ENCODE results near the gene LRBA. TPM values are rescaled to one million over a fixed set of nuclear protein-coding genes. Genes with fewer than 3 reads are reported as not detected.

The LRBA gene
- polyA plus RNA-seq, 1 experiment, result 23.4 TPM

- no peak for DNase-seq (ENCODE audit: low read depth, low spot score)
- ChIA-PET POLR2A (no interaction called here), CTCF (interaction anchor here (0.6 kb wide), 1 partner anchor 738 kb away, joined by 5 read pairs; no protein-coding TSS in a partner anchor)
- no peak overlapping the region for H3K4me3 ChIP-seq (ENCODE audit: low read depth, low read length)
- TF ChIP-seq, protein P1, sequence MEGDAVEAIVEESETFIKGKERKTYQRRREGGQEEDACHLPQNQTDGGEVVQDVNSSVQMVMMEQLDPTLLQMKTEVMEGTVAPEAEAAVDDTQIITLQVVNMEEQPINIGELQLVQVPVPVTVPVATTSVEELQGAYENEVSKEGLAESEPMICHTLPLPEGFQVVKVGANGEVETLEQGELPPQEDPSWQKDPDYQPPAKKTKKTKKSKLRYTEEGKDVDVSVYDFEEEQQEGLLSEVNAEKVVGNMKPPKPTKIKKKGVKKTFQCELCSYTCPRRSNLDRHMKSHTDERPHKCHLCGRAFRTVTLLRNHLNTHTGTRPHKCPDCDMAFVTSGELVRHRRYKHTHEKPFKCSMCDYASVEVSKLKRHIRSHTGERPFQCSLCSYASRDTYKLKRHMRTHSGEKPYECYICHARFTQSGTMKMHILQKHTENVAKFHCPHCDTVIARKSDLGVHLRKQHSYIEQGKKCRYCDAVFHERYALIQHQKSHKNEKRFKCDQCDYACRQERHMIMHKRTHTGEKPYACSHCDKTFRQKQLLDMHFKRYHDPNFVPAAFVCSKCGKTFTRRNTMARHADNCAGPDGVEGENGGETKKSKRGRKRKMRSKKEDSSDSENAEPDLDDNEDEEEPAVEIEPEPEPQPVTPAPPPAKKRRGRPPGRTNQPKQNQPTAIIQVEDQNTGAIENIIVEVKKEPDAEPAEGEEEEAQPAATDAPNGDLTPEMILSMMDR (IDR thresholded peaks at IDR 0.05; ENCODE audit: low read depth, low read length), result no peak
- H3K27ac ChIP-seq (ENCODE audit: low read depth, low read length), result no peak overlapping the region
- no peaks in the 10 kb centered on the region; the same call in 1 of the 2 replicates for H3K9me3 ChIP-seq (ENCODE audit: control insufficient read depth, insufficient read depth, low read length)
- no peaks in the 10 kb centered on the region for H3K27me3 ChIP-seq (ENCODE audit: control insufficient read depth, insufficient read depth, low read length)
Measured at GRCh38 chr4:150875367-150875766, 139.7 kb downstream of the LRBA start.

GRCh38 chr4:150874338-150875226 lies 140.5 kb downstream of the LRBA start:
- ChIA-PET POLR2A (no interaction called here), CTCF (interaction anchor here (0.6 kb wide), 1 partner anchor 738 kb away, joined by 5 read pairs; no protein-coding TSS in a partner anchor)
- no peak overlapping the region for H3K27ac ChIP-seq (ENCODE audit: low read depth, low read length)
- H3K27me3 ChIP-seq (ENCODE audit: control insufficient read depth, insufficient read depth, low read length), result no peaks in the 10 kb centered on the region
- H3K9me3 ChIP-seq (ENCODE audit: control insufficient read depth, insufficient read depth, low read length), result no peaks in the 10 kb centered on the region; the same call in 1 of the 2 replicates
- H3K4me3 ChIP-seq (ENCODE audit: low read depth, low read length), result no peak overlapping the region
- no peak for DNase-seq (ENCODE audit: low read depth, low spot score)
- TF ChIP-seq, protein P1 (IDR thresholded peaks at IDR 0.05; ENCODE audit: low read depth, low read length), result no peak

- TF ChIP-seq, protein P1 (IDR thresholded peaks at IDR 0.05; ENCODE audit: low read depth, low read length), result peak; percentile 65
- H3K9me3 ChIP-seq (ENCODE audit: control insufficient read depth, insufficient read depth, low read length), result no peaks in the 10 kb centered on the region
- peak; percentile 50 for DNase-seq (ENCODE audit: low read depth, low spot score)
- ChIA-PET POLR2A (interaction anchor here (0.6 kb wide), 1 partner anchor 18 kb away, joined by 4 read pairs; no protein-coding TSS in a partner anchor), CTCF (interaction anchor here (0.6 to 8.1 kb wide), 115 partner anchors 9 to 1527 kb away, joined by 3 to 196 read pairs (median 4); partner anchors contain the start of gene MAB21L2)
- H3K27me3 ChIP-seq (ENCODE audit: control insufficient read depth, insufficient read depth, low read length), result no peaks in the 10 kb centered on the region
- no peak overlapping the region for H3K27ac ChIP-seq (ENCODE audit: low read depth, low read length)
- no peak overlapping the region for H3K4me3 ChIP-seq (ENCODE audit: low read depth, low read length)
Measured at GRCh38 chr4:150867148-150867547, 147.9 kb downstream of the LRBA start.

GRCh38 chr4:150863456-150863855 lies 151.6 kb downstream of the LRBA start:
- ChIA-PET POLR2A (no interaction called here), CTCF (interaction anchor here (8.1 kb wide), 1 partner anchor 565 kb away, joined by 196 read pairs; no protein-coding TSS in a partner anchor)
- no peak overlapping the region for H3K4me3 ChIP-seq (ENCODE audit: low read depth, low read length)
- no peak overlapping the region for H3K27ac ChIP-seq (ENCODE audit: low read depth, low read length)
- TF ChIP-seq, protein P1 (IDR thresholded peaks at IDR 0.05; ENCODE audit: low read depth, low read length), result no peak
- DNase-seq (ENCODE audit: low read depth, low spot score), result no peak
- H3K9me3 ChIP-seq (ENCODE audit: control insufficient read depth, insufficient read depth, low read length), result no peaks in the 10 kb centered on the region
- H3K27me3 ChIP-seq (ENCODE audit: control insufficient read depth, insufficient read depth, low read length), result no peaks in the 10 kb centered on the region

- POLR2A ChIA-PET, result no interaction called here
- H3K4me3 ChIP-seq (ENCODE audit: low read depth, low read length), result no peak overlapping the region
- TF ChIP-seq, protein P1 (IDR thresholded peaks at IDR 0.05; ENCODE audit: low read depth, low read length), result no peak
- CTCF ChIA-PET, result interaction anchor here (8.1 kb wide), 1 partner anchor 564 kb away, joined by 196 read pairs; no protein-coding TSS in a partner anchor
- H3K27ac ChIP-seq (ENCODE audit: low read depth, low read length), result no peak overlapping the region
- no peak for DNase-seq (ENCODE audit: low read depth, low spot score)
- no peaks in the 10 kb centered on the region for H3K9me3 ChIP-seq (ENCODE audit: control insufficient read depth, insufficient read depth, low read length)
- no peaks in the 10 kb centered on the region for H3K27me3 ChIP-seq (ENCODE audit: control insufficient read depth, insufficient read depth, low read length)
Measured at GRCh38 chr4:150862829-150863228, 152.3 kb downstream of the LRBA start.

Measured in AG04450 (cell line).